Activated B cell treated with CpG ODN at 0.5 μM for 24 hours (primary cell): ENCODE measurements around the gene CCDC149. TPM values are rescaled to one million over a fixed set of nuclear protein-coding genes. Genes with fewer than 3 reads are reported as not detected.

Source experiments
- ATAC-seq: fragments of 200-7000 bp; cut with Tn5 transposase; one replicate; pipeline ENCODE4 v1.10.0; 2021; ENCODE audit warnings: low read depth, mild to moderate bottlenecking, moderate library complexity
- CTCF ChIA-PET: fragments of 350-600 bp; sonication (Branson Sonifier 250); formaldehyde crosslinking; loops from one replicate; lab custom pipeline; 2021; ENCODE audit warnings: antibody characterized with exemption; lab: Charles Lee
- POLR2A ChIA-PET: fragments of 350-600 bp; sonication (Branson Sonifier 250); formaldehyde crosslinking; loops from one replicate; lab custom pipeline; 2021; ENCODE audit warnings: antibody characterized with exemption; lab: Charles Lee
- DNase-seq: peaks from one replicate; pipeline ENCODE4 v3.0.0; 2022
- H3K27ac Mint-ChIP-seq: one replicate; pipeline ENCODE4 v1.8.0; 2020; ENCODE audit warnings: mixed read lengths
- H3K27me3 Mint-ChIP-seq: one replicate; pipeline ENCODE4 v1.8.0; 2021; ENCODE audit warnings: mixed read lengths
- H3K36me3 Mint-ChIP-seq: one replicate; pipeline ENCODE4 v1.8.0; 2021; ENCODE audit warnings: low read depth, mixed read lengths
- H3K4me1 Mint-ChIP-seq: one replicate; pipeline ENCODE4 v1.8.0; 2021; ENCODE audit warnings: mixed read lengths
- H3K4me3 Mint-ChIP-seq: one replicate; pipeline ENCODE4 v1.8.0; 2020; ENCODE audit warnings: mild to moderate bottlenecking, mixed read lengths
- H3K9me3 Mint-ChIP-seq: one replicate; pipeline ENCODE4 v1.8.0; 2020; ENCODE audit warnings: mixed read lengths
- CTCF ChIP-seq: fragments of 200-600 bp; IDR thresholded peaks from one replicate; pipeline ENCODE4 v1.8.0; 2022; ENCODE audit warnings: antibody characterized with exemption, mild to moderate bottlenecking
- intact Hi-C: fragments of 100-400 bp; cut with micrococcal nuclease; formaldehyde crosslinking; loops from one replicate; pipeline ENCODE4 v1.15.1; 2024
- total RNA-seq: library from RNA; stranded (reverse); gene quantifications from 2 replicates; pipeline ENCODE4 v1.2.3, GENCODE V29; 2022

Gene CCDC149
- total RNA-seq, 1 donor from 2014 or later: not detected

GRCh38 chr4:24772061-24772705 lies 140.7 kb downstream of the CCDC149 start:
- ChIA-PET POLR2A (no interaction called here), CTCF (no interaction called here)
- DNase-seq (no peak), ATAC-seq (no peak)
- no peak for TF ChIP-seq CTCF
- H3K27me3 Mint-ChIP-seq: no peaks in the 10 kb centered on the region
- H3K9me3 Mint-ChIP-seq: no peaks in the 10 kb centered on the region
- H3K4me3 Mint-ChIP-seq: no peak overlapping the region
- H3K36me3 Mint-ChIP-seq: no peaks in the 10 kb centered on the region
- no peak overlapping the region for H3K27ac Mint-ChIP-seq
- intact Hi-C loops: no loop called here
- no peaks in the 10 kb centered on the region for H3K4me1 Mint-ChIP-seq

- no peaks in the 10 kb centered on the region for H3K27me3 Mint-ChIP-seq
- H3K36me3 Mint-ChIP-seq: no peaks in the 10 kb centered on the region
- DNase-seq (no peak), ATAC-seq (no peak)
- ChIA-PET POLR2A (no interaction called here), CTCF (no interaction called here)
- H3K4me1 Mint-ChIP-seq: no peaks in the 10 kb centered on the region
- no peak overlapping the region for H3K27ac Mint-ChIP-seq
- intact Hi-C loops: no loop called here
- H3K9me3 Mint-ChIP-seq: no peaks in the 10 kb centered on the region
- TF ChIP-seq CTCF: no peak
- H3K4me3 Mint-ChIP-seq: no peak overlapping the region
Measured at GRCh38 chr4:24771241-24771640, 141.6 kb downstream of the CCDC149 start.

- no peak for TF ChIP-seq CTCF
- no peaks in the 10 kb centered on the region for H3K36me3 Mint-ChIP-seq
- ATAC-seq: no peak
- DNase-seq: no peak
- no peak overlapping the region for H3K27ac Mint-ChIP-seq
- CTCF ChIA-PET: no interaction called here
- no peaks in the 10 kb centered on the region for H3K27me3 Mint-ChIP-seq
- H3K4me1 Mint-ChIP-seq: no peaks in the 10 kb centered on the region
- intact Hi-C loops: no loop called here
- no peaks in the 10 kb centered on the region for H3K9me3 Mint-ChIP-seq
- H3K4me3 Mint-ChIP-seq: no peak overlapping the region
- POLR2A ChIA-PET: no interaction called here
Measured at GRCh38 chr4:24770667-24771066, 142.2 kb downstream of the CCDC149 start.

GRCh38 chr4:24770032-24770584 lies 142.7 kb downstream of the CCDC149 start:
- DNase-seq (no peak), ATAC-seq (no peak)
- intact Hi-C loops: no loop called here
- H3K27ac Mint-ChIP-seq: no peak overlapping the region
- no peak overlapping the region for H3K4me3 Mint-ChIP-seq
- POLR2A ChIA-PET: no interaction called here
- no peaks in the 10 kb centered on the region for H3K27me3 Mint-ChIP-seq
- H3K36me3 Mint-ChIP-seq: no peaks in the 10 kb centered on the region
- no peaks in the 10 kb centered on the region for H3K4me1 Mint-ChIP-seq
- TF ChIP-seq CTCF: no peak
- H3K9me3 Mint-ChIP-seq: peaks cover 3% of the 10 kb centered on the region
- CTCF ChIA-PET: no interaction called here

GRCh38 chr4:24769571-24769970 lies 143.3 kb downstream of the CCDC149 start:
- intact Hi-C loops: no loop called here
- H3K27me3 Mint-ChIP-seq: peaks cover under 1% of the 10 kb centered on the region
- TF ChIP-seq CTCF: no peak

More at GRCh38 chr4:24769571-24769970, 143.3 kb downstream of the CCDC149 start:
- Mint-ChIP-seq H3K36me3 (no peaks in the 10 kb centered on the region), H3K4me3 (no peak overlapping the region), H3K4me1 (no peaks in the 10 kb centered on the region), H3K27ac (no peak overlapping the region), H3K9me3 (peaks cover 3% of the 10 kb centered on the region)
- ChIA-PET CTCF (no interaction called here), POLR2A (no interaction called here)
- ATAC-seq: no peak
- no peak for DNase-seq
